Activated T-cell treated with anti-CD3 and anti-CD28 coated beads, Interleukin-2, amount 50 U/mL, for 24 hours (primary cell): ENCODE results near the gene PACSIN2.

Experiments
- DNase-seq: peaks from one replicate; pipeline ENCODE4 v3.0.0-alpha.2; 2020
- H3K27ac Mint-ChIP-seq: 2 replicates; pipeline ENCODE4 v1.8.0; 2020; ENCODE audit warnings: mild to moderate bottlenecking, mixed read lengths
- H3K27me3 Mint-ChIP-seq: 2 replicates; pipeline ENCODE4 v1.8.0; 2020; ENCODE audit warnings: mixed read lengths
- H3K36me3 Mint-ChIP-seq: 2 replicates; pipeline ENCODE4 v1.8.0; 2020; ENCODE audit warnings: low read depth, mixed read lengths
- H3K4me1 Mint-ChIP-seq: 2 replicates; pipeline ENCODE4 v1.8.0; 2020; ENCODE audit warnings: low read depth, mixed read lengths
- H3K4me3 Mint-ChIP-seq: 2 replicates; pipeline ENCODE4 v1.8.0; 2020; ENCODE audit warnings: mild to moderate bottlenecking, moderate library complexity, mixed read lengths
- H3K9me3 Mint-ChIP-seq: 2 replicates; pipeline ENCODE4 v1.8.0; 2020; ENCODE audit warnings: mixed read lengths

The PACSIN2 gene

DNA sequence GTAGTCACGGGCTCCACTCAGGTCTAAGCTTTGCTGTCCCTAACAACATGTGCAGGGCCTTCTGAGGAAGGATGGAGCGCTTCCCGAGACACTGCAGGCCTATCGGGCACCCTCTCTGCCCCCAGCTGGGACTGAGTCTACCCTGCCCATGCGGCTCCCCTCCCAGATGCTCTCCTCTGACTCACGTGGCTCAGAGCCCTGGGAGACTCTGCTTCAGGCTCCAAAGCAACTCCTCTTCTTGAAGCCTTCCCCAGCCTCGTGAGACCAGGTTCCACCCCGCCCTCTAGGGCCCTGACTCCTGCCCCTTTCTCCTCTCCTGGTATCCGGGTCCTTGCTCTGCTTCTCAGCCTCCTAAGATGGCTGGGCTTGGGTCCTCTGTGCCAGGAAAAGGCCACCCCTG is 129.5 kb downstream of the PACSIN2 start:
- no peaks in the 10 kb centered on the region for H3K27me3 Mint-ChIP-seq
- H3K27ac Mint-ChIP-seq, result no peak overlapping the region
- H3K36me3 Mint-ChIP-seq, result peaks cover 73% of the 10 kb centered on the region
- H3K9me3 Mint-ChIP-seq, result no peaks in the 10 kb centered on the region
- H3K4me3 Mint-ChIP-seq, result no peak overlapping the region
- no peak for DNase-seq
- peaks cover 10% of the 10 kb centered on the region for H3K4me1 Mint-ChIP-seq

DNA sequence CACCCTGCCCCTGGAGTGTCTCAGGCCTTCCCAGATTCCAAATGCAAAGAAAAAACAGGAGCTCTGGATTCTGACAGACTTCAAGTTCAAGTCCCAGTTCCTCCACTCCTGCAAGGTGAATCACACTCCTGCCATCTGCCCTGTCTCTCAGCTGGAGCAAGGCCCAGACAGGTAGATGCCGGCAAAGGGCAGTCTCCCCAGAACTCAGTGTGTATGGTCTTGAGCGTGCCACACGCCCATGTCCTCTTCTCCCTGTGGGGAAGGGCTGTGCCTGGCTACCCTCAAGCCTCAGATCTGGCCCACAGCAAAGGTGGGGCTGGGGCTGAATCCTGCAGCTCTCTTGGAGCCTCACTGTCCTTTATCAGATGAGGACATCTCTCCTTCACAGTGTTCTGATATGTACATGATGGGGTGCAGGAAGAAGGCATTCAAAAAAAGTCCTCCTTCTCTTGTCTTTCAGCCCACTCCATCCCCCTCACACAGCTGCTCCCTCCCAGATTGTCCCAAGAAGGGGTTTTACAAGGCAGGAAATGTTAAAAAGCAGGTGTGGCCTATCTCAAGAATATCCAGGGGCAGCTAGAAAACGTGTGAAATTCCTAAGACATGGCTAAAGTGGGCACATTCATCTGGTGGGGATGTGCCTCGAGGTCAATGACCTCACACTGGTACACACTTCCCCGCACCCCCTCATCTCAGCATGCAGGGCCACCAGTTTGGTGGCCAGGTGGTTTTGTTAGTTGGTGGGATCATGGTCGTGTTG is 130.2 kb downstream of the PACSIN2 start:
- Mint-ChIP-seq H3K9me3 (no peaks in the 10 kb centered on the region), H3K4me3 (no peak overlapping the region), H3K27ac (peak overlapping the region; percentile 33), H3K36me3 (peaks cover 80% of the 10 kb centered on the region), H3K27me3 (no peaks in the 10 kb centered on the region), H3K4me1 (peaks cover 10% of the 10 kb centered on the region)
- DNase-seq, result no peak

DNA sequence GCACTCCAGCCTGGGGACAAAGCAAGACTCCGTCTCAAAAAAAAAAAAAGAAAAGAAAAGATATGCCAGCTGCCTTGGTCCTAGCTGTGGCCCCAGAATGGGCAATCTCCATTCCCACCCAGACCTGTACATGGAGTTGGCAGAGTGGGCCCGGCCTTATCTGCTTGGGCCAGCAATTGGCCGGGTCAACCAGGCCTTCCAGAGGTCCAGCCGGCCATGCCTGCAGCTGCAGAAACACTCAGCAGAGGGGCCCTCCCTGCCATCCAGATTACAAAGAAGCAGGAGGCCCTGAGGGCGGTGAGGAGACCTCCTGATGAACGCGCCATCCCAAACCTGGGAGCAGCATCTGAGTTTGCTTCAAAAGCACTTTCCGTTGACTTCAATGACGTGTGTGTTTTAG is 131.0 kb downstream of the PACSIN2 start:
- DNase-seq, result no peak
- H3K27me3 Mint-ChIP-seq, result no peaks in the 10 kb centered on the region
- no peaks in the 10 kb centered on the region for H3K9me3 Mint-ChIP-seq
- H3K4me3 Mint-ChIP-seq, result no peak overlapping the region
- no peak overlapping the region for H3K27ac Mint-ChIP-seq
- H3K4me1 Mint-ChIP-seq, result peaks cover 2% of the 10 kb centered on the region
- peaks cover 76% of the 10 kb centered on the region for H3K36me3 Mint-ChIP-seq

DNA sequence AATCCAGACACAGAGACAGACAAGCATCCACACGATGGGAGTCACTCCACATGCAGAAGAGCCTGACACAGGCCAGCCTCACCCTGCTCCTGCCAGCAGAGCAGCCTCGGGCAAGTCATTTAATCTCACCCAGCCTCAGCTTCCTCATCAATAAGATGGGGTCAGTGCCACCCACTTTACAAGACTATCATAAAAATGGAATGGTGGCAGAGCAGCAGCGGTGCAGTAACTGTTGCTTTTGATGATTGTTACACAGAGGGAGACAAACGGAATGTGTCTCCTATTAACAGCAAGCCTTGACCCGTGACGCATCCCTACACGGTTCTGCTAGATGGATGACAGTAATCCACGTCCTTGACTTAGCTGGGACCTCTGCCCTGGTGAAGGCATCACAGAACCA is 131.8 kb downstream of the PACSIN2 start:
- Mint-ChIP-seq H3K36me3 (peaks cover 77% of the 10 kb centered on the region), H3K27me3 (no peaks in the 10 kb centered on the region), H3K4me3 (no peak overlapping the region), H3K9me3 (no peaks in the 10 kb centered on the region), H3K4me1 (no peaks in the 10 kb centered on the region), H3K27ac (no peak overlapping the region)
- DNase-seq, result no peak

DNA sequence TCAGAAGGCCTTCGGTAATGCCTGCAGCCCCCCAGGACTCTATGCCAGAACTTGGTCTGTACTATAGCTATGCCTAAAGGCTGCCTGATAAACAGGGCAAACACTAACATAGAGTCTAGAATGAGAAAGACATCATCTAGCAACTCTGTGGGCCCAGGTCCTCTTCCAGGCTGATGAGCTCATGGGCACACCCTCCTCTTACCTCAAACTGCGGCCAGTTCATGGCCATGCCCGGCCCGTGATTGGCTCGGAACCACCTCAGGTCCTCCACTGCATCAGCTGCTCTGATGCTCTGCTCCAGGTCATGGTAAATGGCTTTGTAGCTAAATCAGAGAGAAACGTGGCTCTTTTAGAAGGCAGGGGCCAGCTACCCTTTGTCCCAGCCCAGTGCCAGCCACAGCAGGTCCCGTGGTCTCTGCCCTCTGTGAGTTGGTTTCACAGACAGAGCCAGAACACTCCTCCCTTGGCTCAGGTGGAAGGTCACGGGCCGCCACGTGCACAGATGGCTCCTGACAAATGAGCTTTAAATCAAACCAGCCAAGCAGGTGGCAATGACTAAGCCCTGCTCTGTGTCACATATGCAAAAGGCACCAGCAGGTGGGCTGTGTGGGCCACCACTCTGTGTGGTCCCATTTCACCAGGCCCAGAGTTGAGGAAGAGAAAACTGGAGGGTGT is 132.8 kb downstream of the PACSIN2 start:
- H3K4me1 Mint-ChIP-seq, result no peaks in the 10 kb centered on the region
- peaks cover 78% of the 10 kb centered on the region for H3K36me3 Mint-ChIP-seq
- H3K4me3 Mint-ChIP-seq, result no peak overlapping the region
- H3K9me3 Mint-ChIP-seq, result no peaks in the 10 kb centered on the region
- no peak for DNase-seq
- no peaks in the 10 kb centered on the region for H3K27me3 Mint-ChIP-seq
- no peak overlapping the region for H3K27ac Mint-ChIP-seq

DNA sequence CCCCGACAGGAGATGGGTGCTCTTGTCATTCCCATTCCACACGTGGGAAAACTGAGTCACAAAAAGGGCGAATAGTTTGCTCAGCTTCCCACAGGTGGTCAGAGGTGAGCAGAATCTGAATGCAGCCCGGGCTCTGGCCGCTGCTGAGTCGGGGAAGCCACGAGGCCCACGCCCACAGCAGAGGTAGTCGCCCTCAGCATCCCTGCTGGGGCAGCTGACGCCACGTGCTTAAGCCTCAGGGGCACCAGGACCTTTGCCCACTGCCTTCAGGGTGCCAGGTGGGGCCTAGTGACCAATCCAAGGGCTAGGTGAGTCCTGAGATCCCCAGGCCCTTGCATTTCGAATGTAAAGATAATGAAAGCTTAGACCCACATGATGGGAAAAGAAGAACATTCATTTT is 133.7 kb downstream of the PACSIN2 start:
- Mint-ChIP-seq H3K27ac (no peak overlapping the region), H3K4me1 (no peaks in the 10 kb centered on the region), H3K36me3 (peaks cover 82% of the 10 kb centered on the region), H3K9me3 (no peaks in the 10 kb centered on the region), H3K27me3 (no peaks in the 10 kb centered on the region), H3K4me3 (no peak overlapping the region)
- DNase-seq, result no peak

DNA sequence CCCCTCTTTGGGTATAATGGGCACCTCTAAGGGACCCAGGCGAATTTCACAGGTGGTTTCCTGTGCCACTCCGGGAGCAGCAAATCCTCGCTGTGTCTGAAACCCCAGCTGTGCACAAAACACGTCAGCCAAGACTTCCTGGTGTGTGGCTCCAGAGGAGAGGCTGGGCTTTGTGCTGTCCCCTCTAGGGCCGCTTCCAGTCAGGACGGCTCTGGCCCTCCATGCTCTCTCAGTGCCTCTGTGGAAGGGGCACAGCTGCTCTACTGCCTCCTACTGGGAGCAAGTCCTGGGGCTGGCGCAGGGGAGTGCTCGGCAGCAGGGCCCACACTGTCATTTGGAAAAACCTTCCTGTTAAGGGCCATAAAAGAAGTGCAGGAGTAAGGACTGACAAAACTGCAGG is 134.1 kb downstream of the PACSIN2 start:
- no peak overlapping the region for H3K27ac Mint-ChIP-seq
- H3K36me3 Mint-ChIP-seq, result peaks cover 85% of the 10 kb centered on the region
- no peak overlapping the region for H3K4me3 Mint-ChIP-seq

DNA sequence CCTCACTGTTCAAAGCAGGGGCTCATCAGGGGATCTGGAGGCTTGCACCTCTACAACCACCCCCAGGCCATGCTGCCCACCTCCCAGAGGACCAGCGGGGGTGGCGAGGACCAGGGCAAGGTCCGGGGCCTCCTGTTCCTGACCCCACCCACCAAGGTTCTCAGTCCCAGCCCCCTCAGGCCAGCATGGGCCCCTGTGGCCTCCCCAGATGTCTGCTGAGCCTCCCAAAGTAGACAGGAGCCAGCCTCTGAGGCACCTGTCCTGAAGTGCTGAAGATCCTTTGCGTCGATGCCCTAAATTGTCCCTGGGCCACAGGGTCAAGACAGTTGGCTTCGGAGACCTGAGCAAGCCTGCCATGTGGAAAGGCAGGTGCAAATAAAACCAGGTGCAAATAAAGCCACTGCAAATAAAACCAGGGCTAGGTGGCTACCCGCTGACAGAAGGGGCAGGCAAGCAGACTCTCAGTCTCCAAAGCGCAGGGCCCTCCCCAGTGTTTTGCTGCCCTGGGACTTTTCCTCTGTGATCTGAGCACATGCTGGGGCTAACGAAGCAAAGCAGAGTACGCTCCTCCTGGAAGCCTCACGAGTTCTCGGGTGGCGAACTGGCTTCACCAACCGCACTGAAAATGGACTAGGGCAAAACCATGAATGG is 135.5 kb downstream of the PACSIN2 start:
- DNase-seq, result no peak
- no peak overlapping the region for H3K27ac Mint-ChIP-seq
- H3K27me3 Mint-ChIP-seq, result no peaks in the 10 kb centered on the region
- H3K36me3 Mint-ChIP-seq, result peaks cover 84% of the 10 kb centered on the region
- H3K4me1 Mint-ChIP-seq, result no peaks in the 10 kb centered on the region
- H3K9me3 Mint-ChIP-seq, result no peaks in the 10 kb centered on the region
- H3K4me3 Mint-ChIP-seq, result no peak overlapping the region

More for the DNA sequence above, 134.1 kb downstream of the PACSIN2 start:
- Mint-ChIP-seq H3K9me3 (no peaks in the 10 kb centered on the region), H3K4me1 (no peaks in the 10 kb centered on the region), H3K27me3 (no peaks in the 10 kb centered on the region)
- DNase-seq, result no peak

DNA sequence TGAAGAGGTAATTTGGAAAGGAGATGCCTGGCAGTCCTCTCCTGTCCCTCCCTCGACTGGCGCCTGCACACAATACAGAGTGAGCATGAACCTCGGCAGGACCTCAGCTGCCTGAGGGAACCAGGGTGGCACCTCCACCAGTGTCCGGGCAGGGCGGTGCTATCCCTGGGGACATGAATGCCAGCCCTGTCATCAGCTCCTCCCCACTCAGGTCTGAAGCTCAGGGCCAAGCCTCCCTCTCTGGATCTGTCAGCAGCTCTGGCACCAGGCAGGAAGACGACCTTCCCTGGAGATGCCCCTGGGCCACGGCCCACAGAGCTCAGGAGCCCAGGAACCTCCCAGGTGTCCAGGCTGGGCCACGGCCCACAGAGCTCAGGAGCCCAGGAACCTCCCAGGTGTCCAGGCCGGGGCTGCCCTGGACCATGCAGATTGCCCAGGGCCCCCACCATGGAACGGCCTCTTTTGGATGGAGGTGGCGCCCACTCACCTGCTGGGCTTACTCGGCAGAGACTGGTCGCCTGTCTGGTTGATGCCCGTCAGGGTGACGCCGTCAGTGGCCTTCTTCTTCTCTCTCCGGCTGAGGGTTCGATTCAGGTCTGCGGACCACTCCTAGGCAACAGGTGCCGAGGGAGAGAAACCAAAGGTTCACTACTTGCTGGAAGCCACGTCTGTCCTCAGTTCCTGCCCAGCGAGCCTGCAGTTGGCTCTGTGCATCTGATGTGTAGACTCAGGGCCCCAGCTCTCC is 136.2 kb downstream of the PACSIN2 start:
- DNase-seq, result no peak
- H3K4me1 Mint-ChIP-seq, result no peaks in the 10 kb centered on the region
- peak overlapping the region; percentile 41 for H3K27ac Mint-ChIP-seq
- H3K9me3 Mint-ChIP-seq, result no peaks in the 10 kb centered on the region
- no peak overlapping the region for H3K4me3 Mint-ChIP-seq
- no peaks in the 10 kb centered on the region for H3K27me3 Mint-ChIP-seq
- peaks cover 79% of the 10 kb centered on the region for H3K36me3 Mint-ChIP-seq

DNA sequence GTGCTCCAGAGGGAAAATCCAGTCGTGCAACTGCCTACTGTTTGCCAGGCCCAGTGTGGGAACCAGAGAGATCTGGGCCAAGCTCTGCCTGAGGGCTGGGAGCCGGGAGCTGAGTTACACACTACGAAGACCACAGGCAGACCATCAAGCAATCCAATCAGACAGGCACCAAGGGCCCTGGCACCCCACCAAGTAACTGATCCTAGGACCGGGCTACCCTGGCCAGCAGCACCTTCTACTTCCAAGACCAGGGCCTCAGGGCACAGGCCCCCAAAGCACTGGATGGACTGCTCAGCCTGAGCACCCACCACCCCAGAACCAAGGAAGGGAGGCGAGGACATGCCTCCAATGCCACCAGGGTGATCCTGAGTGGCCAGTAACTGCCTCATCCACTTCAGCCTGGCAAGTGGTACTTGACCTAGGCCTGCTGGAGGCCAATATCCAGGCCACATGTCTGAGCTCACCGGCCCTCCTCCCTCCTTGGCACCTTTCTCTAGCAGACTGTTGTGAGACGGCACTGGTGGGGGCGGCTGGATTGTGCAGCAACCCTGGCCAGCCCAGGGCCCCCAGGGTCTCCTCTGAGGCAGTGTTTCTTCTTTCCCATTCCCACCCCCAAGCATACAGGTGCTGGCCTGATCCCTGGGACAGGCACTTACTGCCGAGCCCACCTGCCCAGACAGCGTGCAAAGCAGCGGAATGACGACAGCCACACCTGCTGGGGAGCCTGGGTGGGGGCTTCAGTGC is 137.2 kb downstream of the PACSIN2 start:
- no peak overlapping the region for H3K4me3 Mint-ChIP-seq
- H3K9me3 Mint-ChIP-seq, result no peaks in the 10 kb centered on the region
- no peak overlapping the region for H3K27ac Mint-ChIP-seq
- no peaks in the 10 kb centered on the region for H3K27me3 Mint-ChIP-seq
- no peak for DNase-seq
- H3K36me3 Mint-ChIP-seq, result peaks cover 76% of the 10 kb centered on the region
- no peaks in the 10 kb centered on the region for H3K4me1 Mint-ChIP-seq

DNA sequence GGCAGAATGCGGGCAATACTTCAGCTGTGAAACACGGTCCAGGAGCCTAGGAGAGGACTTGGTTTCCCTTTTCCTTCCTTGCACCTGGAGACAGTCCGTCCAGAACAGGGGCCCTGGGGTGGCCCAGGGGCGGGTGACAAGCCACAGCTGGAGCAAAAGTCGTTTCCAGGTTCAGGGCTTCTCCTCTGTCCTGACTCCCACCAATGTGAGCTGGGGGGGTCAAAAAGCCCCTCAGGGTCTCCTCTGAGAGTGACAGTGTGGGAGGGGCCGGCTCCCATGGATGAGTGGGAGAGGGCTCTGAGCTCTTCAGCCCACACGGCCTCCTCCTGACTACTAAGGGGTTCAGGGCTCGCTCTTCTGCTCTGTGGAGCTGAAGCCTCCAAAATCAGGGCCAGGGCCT is 137.8 kb downstream of the PACSIN2 start:
- H3K4me3 Mint-ChIP-seq, result no peak overlapping the region
- H3K4me1 Mint-ChIP-seq, result no peaks in the 10 kb centered on the region
- H3K36me3 Mint-ChIP-seq, result peaks cover 73% of the 10 kb centered on the region
- no peaks in the 10 kb centered on the region for H3K27me3 Mint-ChIP-seq
- no peak overlapping the region for H3K27ac Mint-ChIP-seq
- H3K9me3 Mint-ChIP-seq, result no peaks in the 10 kb centered on the region
- no peak for DNase-seq

DNA sequence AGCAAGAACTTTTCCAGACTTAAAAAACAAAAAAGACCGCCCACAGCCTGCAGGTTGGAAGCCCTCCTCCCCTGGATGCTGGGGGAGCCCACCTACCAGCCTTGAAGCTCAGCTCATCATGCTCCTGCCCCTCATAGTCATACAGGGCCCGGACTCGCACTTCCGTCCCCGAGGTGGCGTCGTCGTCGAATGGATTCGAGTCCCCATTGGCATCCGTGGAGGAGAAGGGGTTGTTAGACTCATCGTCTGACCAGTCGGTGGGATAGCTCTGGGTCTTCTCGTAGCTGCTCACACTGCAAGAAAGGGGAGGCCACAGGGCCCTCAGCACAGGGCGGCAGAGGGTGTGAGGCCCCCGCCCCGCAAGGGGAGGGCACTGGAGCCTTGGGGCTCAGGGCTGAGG is 138.9 kb downstream of the PACSIN2 start:
- no peaks in the 10 kb centered on the region for H3K9me3 Mint-ChIP-seq
- H3K4me1 Mint-ChIP-seq, result no peaks in the 10 kb centered on the region
- no peaks in the 10 kb centered on the region for H3K27me3 Mint-ChIP-seq
- no peak overlapping the region for H3K27ac Mint-ChIP-seq
- no peak overlapping the region for H3K4me3 Mint-ChIP-seq
- no peak for DNase-seq
- H3K36me3 Mint-ChIP-seq, result peaks cover 74% of the 10 kb centered on the region

DNA sequence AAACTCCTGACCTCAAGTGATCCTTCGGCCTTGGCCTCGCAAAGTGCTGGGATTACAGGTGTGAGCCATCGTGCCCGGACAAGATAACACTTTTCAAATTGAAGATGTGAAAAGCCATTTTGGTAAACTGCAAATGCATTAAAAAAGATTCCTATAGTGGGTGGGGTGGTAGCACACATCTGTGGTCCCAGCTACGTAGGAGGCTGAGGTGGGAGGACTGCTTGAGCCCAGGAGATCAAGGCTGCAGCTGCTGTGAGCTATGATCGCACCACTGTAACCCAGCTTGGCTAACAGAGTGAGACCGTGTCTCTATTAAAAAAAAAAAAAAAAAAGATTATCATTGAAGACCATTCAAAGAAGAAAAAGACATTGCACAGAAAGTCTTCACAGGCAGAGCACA is 140.9 kb downstream of the PACSIN2 start:
- DNase-seq, result no peak
- Mint-ChIP-seq H3K4me1 (no peaks in the 10 kb centered on the region), H3K27ac (no peak overlapping the region), H3K27me3 (no peaks in the 10 kb centered on the region), H3K36me3 (peaks cover 76% of the 10 kb centered on the region), H3K4me3 (no peak overlapping the region), H3K9me3 (no peaks in the 10 kb centered on the region)

DNA sequence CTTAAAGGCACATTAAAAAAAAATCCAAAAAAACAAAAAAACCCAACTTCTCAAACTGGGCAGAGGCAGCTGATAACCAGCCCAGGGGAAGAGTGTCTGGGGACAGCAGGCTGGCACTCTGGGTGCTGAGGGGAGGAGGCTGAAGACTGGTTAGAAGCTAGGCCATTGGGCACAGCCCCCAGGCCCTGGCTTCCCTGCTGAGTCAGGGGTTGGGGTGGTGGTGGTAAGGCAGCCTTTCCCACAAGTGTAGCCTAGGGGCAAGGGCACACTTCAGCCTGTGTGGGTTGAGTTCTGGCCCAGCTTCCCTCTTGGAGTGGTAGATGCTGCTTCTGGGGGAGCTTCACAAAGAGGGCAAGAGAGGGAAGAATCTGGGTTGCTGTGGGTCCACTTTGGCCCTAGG is 141.6 kb downstream of the PACSIN2 start:
- Mint-ChIP-seq H3K36me3 (peaks cover 70% of the 10 kb centered on the region), H3K27ac (peak overlapping the region; percentile 62), H3K4me1 (no peaks in the 10 kb centered on the region), H3K4me3 (no peak overlapping the region), H3K9me3 (no peaks in the 10 kb centered on the region), H3K27me3 (no peaks in the 10 kb centered on the region)
- DNase-seq, result no peak
